GM12892 (cell line): ENCODE results near the gene PABPC1L.

Source experiments
- POLR2A ChIP-seq: IDR thresholded peaks from 2 replicates; pipeline ENCODE4 v1.6.1; 2011; ENCODE audit warnings: low read depth, low read length, control low read depth
- TAF1 ChIP-seq: IDR thresholded peaks from 2 replicates; pipeline ENCODE4 v1.6.1; 2011; ENCODE audit warnings: low read depth, mild to moderate bottlenecking, control low read depth, low read length, borderline replicate concordance

- no peak for TF ChIP-seq POLR2A
- TF ChIP-seq TAF1, result no peak
These were observed 51.4 kb downstream of the PABPC1L start for GRCh38 chr20:44961011-44961869.
